ENCODE measurements around the gene TALDO1.

- TF ChIP-seq HDGF (IDR thresholded peaks at IDR 0.05; ENCODE audit: borderline replicate concordance) (no peak), NFRKB (IDR thresholded peaks at IDR 0.05) (no peak), LEF1 (IDR thresholded peaks at IDR 0.05; ENCODE audit: borderline replicate concordance) (no peak), SP1 (IDR thresholded peaks at IDR 0.05) (no peak), ZNF384 (IDR thresholded peaks at IDR 0.05) (no peak), TARDBP (IDR thresholded peaks at IDR 0.05) (no peak), PKNOX1 (IDR thresholded peaks at IDR 0.05) (no peak), BHLHE40 (IDR thresholded peaks at IDR 0.05; ENCODE audit: borderline replicate concordance) (no peak), ELF4 (IDR thresholded peaks at IDR 0.05) (no peak), FOXA1 (IDR thresholded peaks at IDR 0.05) (no peak), FOXM1 (IDR thresholded peaks at IDR 0.05; ENCODE audit: borderline replicate concordance) (no peak), ARNT (IDR thresholded peaks at IDR 0.05) (no peak)
These were observed 24.9 kb upstream of the TALDO1 start for GRCh38 chr11:722346-722811.
